Left forelimb (tissue), 1 donor: Measurements from ENCODE around the gene IFI30.

ENCODE experiments used
- DNase-seq: peaks from one replicate; pipeline ENCODE4 v3.0.0-alpha.2; 2018; ENCODE audit warnings: low spot score

IFI30 gene

GRCh38 chr19:18173572-18174288, at the start of gene IFI30:
TSS of gene IFI30 (plus strand) at chr19:18173813. CDS start at chr19:18173842, 29 bp downstream.
- DNase-seq = peak; percentile 69

GRCh38 chr19:18123819-18124218, 49.8 kb upstream of the IFI30 start:
- no peak for DNase-seq

DNA sequence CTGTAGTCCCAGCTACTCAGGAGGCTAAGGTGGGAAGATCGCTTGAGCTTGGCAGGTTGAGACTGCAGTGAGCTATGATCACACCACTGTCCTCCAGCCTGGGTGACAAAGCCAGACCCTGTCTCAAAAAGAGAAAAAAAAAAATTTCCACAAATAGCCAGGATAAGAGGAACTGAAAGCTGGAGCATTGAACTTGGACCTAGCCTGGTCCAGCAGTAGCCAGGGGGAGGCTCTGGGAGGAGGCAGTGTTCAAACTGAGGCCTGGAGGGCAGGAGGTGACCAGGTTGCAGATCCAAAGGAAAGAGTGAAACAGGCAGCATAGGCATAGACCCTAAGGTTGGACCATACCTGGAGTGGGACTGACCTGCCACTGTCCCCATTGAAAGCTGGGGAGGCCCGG, 47.5 kb upstream of the IFI30 start:
- no peak for DNase-seq

- DNase-seq = no peak
Observed at GRCh38 chr19:18128044-18128443, 45.6 kb upstream of the IFI30 start.

- DNase-seq = no peak
Observed at GRCh38 chr19:18128805-18129204, 44.8 kb upstream of the IFI30 start.

- no peak for DNase-seq
Observed at GRCh38 chr19:18130523-18131242, 42.9 kb upstream of the IFI30 start.

- no peak for DNase-seq
Observed at GRCh38 chr19:18131841-18132596, 41.6 kb upstream of the IFI30 start.

DNA sequence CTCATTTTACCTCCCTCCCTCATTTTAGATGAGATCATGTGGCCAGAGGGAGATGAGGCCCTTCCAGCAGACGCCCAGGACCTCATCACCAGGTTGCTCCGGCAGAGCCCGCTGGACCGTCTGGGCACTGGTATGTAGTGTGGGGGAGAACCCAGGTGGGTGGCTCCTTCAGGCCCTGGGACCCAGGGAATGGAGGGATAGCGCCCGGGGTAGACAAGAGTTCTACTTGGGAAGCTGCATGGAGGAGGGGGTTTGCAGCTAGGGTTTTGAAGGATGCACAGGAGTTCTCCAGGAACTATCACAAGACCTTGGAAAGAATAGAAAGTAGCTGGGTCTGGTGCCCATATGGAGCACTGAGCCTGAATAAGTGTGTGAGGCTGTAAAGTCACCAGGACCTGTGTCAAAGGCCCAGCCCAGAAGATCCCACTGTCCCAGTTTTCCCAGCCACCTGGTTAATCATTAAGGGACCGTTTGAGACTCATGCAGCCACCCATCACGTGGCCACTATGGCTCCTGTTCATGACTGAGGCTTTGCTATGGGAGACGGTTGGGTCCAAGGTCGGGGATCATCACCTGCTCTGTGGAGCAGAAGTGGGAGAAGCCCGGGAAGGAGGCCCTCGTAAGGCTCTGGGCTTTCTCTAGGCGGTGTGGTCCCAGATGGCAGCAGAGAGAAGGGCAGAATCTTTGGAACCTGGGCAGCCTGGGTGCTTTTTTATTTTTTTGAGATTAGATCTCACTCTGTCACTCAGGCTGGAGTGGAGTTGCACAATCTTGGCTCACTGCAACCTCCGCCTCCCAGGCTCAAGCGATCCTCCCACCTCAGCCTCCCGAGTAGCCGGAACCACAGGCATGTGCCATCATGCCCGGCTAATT, 37.7 kb upstream of the IFI30 start:
- DNase-seq = no peak

GRCh38 chr19:18137242-18137641, 36.4 kb upstream of the IFI30 start:
- DNase-seq = no peak

GRCh38 chr19:18137657-18138339, 35.8 kb upstream of the IFI30 start:
- no peak for DNase-seq

- DNase-seq = no peak
Observed at GRCh38 chr19:18140473-18140872, 33.1 kb upstream of the IFI30 start.

DNA sequence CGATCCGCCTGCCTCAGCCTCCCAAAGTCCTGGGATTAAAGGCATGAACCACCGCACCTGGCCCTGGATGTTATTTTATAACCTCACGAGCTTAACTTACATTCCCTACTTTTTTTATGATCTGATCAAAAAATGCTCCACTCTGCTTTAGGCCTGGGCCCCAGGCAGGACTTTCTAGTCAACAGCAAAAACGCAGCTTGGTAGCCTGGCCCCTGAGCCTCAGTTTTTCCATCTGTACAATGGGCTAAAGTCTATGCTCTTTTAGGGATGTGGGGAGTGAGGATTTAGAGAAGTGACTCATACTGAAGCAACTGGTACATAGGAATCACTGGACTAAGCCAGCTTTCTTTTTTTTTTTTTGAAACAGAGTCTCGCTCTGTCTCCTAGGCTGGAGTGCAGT, 32.6 kb upstream of the IFI30 start:
- DNase-seq = no peak

DNA sequence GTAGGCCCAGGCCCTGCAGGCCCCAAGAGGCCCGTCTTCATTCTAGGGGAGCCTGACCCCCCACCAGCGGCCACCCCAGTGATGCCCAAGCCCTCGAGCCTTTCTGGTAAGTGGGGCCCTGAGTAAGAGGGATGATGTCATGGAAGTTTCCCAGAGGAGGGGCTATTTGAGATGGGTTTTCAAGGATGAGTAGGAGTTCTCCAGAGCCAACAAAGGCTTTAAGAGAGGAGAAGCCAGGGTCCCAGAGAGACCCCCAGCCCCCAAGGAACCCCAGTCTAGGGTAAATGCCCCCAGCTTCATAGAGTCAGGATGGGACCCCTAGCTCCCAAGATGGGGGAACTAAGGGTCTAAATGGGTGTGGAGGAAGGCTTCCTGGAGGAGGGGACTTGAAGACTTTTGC, 29.7 kb upstream of the IFI30 start:
- DNase-seq = no peak

- DNase-seq = no peak
Observed at GRCh38 chr19:18144361-18144760, 29.3 kb upstream of the IFI30 start.

DNA sequence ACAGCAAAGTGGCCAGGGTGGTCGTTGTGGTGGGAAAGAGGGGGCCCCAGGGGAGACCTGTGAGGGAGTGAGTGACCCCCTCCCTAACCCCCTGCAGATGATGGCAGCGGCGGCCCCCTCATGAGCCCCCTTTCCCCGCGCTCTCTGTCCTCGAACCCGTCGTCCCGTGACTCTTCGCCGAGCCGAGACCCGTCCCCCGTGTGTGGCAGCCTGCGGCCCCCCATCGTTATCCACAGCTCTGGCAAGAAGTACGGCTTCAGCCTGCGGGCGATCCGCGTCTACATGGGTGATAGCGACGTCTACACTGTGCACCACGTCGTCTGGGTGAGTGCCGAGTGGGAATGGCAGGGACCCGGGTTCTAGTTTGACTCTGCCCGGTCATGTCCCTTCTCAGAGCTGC, 28.7 kb upstream of the IFI30 start:
- no peak for DNase-seq

DNA sequence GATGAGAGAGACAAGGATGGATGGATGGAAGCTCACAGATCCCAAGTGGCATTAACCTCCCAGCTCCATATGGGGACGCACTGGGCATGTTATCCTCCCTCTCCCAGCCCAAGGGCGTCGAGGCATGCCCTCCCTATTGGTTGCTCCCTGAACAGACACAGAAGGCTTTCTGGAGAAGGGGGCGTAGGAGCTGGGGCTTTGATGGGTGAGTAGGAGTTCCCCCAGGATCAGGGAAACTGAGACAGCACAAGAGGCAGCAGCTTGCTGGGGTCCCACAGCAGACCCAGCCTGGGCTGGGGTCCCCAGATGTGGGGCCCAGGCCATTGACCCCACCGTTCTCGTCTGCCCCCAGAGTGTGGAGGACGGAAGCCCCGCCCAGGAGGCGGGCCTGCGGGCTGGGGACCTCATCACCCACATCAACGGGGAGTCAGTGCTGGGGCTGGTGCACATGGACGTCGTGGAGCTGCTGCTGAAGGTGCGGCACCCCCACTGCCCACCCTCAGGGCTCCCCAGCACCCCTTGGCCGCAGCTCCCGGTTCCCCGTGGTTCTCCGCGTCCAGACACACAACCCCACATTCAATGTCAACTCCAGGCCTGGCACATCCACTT, 28.1 kb upstream of the IFI30 start:
- no peak for DNase-seq

DNA sequence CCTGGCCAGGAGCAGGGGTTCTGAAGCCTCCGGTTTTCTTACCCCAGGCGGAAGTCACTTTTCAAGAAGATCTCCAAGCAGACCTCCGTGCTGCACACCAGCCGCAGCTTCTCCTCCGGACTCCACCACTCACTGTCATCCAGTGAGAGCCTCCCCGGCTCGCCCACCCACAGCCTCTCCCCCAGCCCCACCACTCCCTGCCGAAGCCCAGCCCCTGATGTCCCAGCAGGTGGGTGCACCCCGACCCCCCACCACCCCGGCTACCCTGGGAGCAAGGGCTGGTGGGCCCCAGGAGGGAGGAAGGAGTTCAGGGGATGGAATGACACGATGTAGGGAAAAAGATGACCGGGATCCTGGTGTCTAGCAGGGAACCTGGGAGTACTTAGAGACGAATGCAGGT, 26.2 kb upstream of the IFI30 start:
- DNase-seq = no peak

DNA sequence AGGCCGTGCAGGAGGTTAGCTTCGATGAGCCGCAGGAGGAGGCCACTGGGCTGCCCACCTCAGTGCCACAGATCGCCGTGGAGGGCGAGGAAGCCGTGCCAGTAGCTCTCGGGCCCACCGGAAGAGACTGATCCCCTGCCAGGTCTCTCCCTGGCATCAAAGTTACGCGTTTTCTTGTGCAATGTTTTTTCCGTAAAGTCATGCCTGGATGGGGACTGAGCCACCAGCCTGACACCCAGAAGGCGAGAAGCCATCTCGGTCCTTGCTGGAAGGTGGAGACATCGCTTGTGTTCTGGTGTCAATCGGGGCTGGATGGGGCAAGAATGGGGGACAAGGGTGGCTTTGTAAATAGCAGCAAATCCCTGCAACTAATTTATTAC, 24.0 kb upstream of the IFI30 start:
- DNase-seq = no peak

DNA sequence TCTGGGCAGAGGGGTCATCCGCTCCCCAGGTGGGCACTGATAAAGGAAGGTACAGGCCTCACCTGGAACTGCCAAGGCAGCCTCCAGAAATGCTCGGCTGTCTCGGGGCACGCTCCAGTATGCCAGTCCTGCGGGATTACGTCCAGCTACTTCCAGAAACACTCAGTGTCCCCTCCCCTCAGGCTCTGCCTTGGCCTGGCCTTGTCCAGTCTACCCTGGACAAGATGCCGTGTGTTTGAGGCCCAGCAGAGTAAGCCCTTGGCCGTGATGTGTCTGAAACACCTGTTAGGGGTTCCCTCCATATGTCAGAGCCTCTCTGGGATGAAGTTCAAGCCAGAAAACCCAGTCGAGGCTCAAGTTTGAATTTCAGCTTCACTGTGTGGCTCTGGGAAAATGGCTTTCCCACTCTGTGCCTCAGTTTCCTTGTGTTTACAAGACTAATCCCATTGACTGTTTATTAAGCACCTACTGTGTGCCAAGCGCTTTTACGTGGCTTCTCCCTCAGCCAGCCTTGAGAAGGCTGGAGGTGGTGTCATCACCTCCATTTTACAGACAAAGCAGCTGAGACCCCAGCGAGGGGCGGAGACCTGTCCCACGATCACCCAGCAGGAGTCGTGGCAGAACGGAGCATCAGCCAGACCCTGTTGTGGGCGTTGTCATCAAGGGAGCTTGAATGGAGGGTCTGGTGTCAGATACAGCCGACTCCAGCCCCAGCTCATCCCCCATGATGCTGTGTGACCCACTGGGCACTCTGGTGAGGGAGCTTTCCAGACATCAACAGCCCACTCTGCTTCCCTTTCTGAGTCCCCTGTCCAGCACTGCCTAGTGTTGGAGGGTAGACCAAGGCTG, 22.6 kb upstream of the IFI30 start:
- DNase-seq = no peak

DNA sequence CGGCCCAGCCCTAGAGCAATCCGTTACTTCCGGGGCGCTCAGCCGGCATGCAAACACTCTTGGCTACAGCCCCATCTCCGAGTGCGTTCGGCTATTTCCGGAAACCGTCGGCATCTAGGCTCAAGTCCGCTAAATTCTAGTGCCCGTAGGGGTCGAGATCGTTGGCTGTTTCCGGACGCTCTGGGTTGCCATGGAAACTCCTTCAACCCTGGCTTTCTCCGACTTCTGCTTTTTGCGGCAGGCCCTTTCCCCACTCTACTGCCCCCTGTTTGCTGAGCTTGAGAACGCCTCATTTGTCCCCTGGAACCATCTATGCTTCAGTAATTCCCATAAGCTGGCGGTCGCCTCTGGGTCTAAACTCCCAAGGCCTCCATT, 21.2 kb upstream of the IFI30 start:
- peak; percentile 94 for DNase-seq
